SK-N-SH treated with all-trans-retinoic acid at 6 μM for 48 hours (cell line): ENCODE measurements around the gene INAFM1.

Source experiments
- ATAC-seq: fragments of 200-7000 bp; cut with Tn5 transposase; 3 replicates; pipeline ENCODE4 v1.9.1; 2020; ENCODE audit warnings: mild to moderate bottlenecking, moderate library complexity
- ARNTL ChIP-seq: fragments of 450-650 bp; formaldehyde crosslinking; IDR thresholded peaks from 2 replicates; pipeline ENCODE4 v1.5.0; 2020; ENCODE audit warnings: low read depth, mild to moderate bottlenecking, moderate library complexity, borderline replicate concordance
- CSDC2 ChIP-seq: fragments of 250-450 bp; sonication (Bioruptor Pico); IDR thresholded peaks from 2 replicates; pipeline ENCODE4 v1.5.0; 2020; ENCODE audit warnings: mild to moderate bottlenecking, moderate library complexity
- ESRRG ChIP-seq: fragments of 250-450 bp; sonication (Bioruptor Pico); IDR thresholded peaks from 2 replicates; pipeline ENCODE4 v1.6.1; 2021; ENCODE audit warnings: mild to moderate bottlenecking
- GLIS3 ChIP-seq: fragments of 250-450 bp; sonication (Bioruptor Pico); IDR thresholded peaks from 2 replicates; pipeline ENCODE4 v1.5.0; 2020; ENCODE audit warnings: mild to moderate bottlenecking, moderate library complexity
- ISL1 ChIP-seq: fragments of 250-450 bp; sonication (Bioruptor Pico); IDR thresholded peaks from 2 replicates; pipeline ENCODE4 v2.1.2; 2022; ENCODE audit warnings: mild to moderate bottlenecking, moderate library complexity
- OSR1 ChIP-seq: fragments of 250-450 bp; sonication (Bioruptor Pico); IDR thresholded peaks from 2 replicates; pipeline ENCODE4 v1.8.0; 2022; ENCODE audit warnings: moderate library complexity, mild to moderate bottlenecking, inconsistent platforms
- PPARA ChIP-seq: fragments of 250-450 bp; sonication (Bioruptor Pico); IDR thresholded peaks from 2 replicates; pipeline ENCODE4 v1.5.0; 2020; ENCODE audit warnings: mild to moderate bottlenecking, borderline replicate concordance
- RARB ChIP-seq: fragments of 250-450 bp; sonication (Bioruptor Pico); IDR thresholded peaks from 2 replicates; pipeline ENCODE4 v1.8.0; 2021; ENCODE audit warnings: mild to moderate bottlenecking, moderate library complexity
- SNAI2 ChIP-seq: fragments of 250-450 bp; sonication (Bioruptor Pico); IDR thresholded peaks from 2 replicates; pipeline ENCODE4 v1.5.0; 2020; ENCODE audit warnings: mild to moderate bottlenecking, moderate library complexity
- TCF4 ChIP-seq: fragments of 250-450 bp; sonication (Bioruptor Pico); IDR thresholded peaks from 2 replicates; pipeline ENCODE4 v1.8.0; 2021; ENCODE audit warnings: mild to moderate bottlenecking, moderate library complexity, borderline replicate concordance
- TOX ChIP-seq: fragments of 250-450 bp; sonication (Bioruptor Pico); IDR thresholded peaks from 2 replicates; pipeline ENCODE4 v1.8.0; 2021; ENCODE audit warnings: mild to moderate bottlenecking, moderate library complexity, borderline replicate concordance
- ZFP3 ChIP-seq: fragments of 250-450 bp; sonication (Bioruptor Pico); IDR thresholded peaks from 2 replicates; pipeline ENCODE4 v1.5.0; 2020; ENCODE audit warnings: mild to moderate bottlenecking, moderate library complexity
- ZFP30 ChIP-seq: fragments of 450-650 bp; formaldehyde crosslinking; IDR thresholded peaks from 2 replicates; pipeline ENCODE4 v1.5.0; 2022; ENCODE audit warnings: mild to moderate bottlenecking, moderate library complexity
- ZNF565 ChIP-seq: fragments of 450-650 bp; formaldehyde crosslinking; conservative IDR thresholded peaks from 2 replicates; pipeline ENCODE4 v1.5.0; 2020; ENCODE audit warnings: low read depth, mild to moderate bottlenecking, moderate library complexity
- ZNF70 ChIP-seq: fragments of 450-650 bp; formaldehyde crosslinking; IDR thresholded peaks from 2 replicates; pipeline ENCODE4 v1.5.0; 2020; ENCODE audit warnings: mild to moderate bottlenecking, moderate library complexity
- ZNF8 ChIP-seq: fragments of 450-650 bp; formaldehyde crosslinking; IDR thresholded peaks from 2 replicates; pipeline ENCODE4 v1.5.0; 2020; ENCODE audit warnings: mild to moderate bottlenecking, moderate library complexity
- TF ChIP-seq, protein P1 (sequence below): fragments of 250-450 bp; sonication (Bioruptor Pico); IDR thresholded peaks from 2 replicates; pipeline ENCODE4 v1.8.0; 2021; ENCODE audit warnings: low read depth, mild to moderate bottlenecking, moderate library complexity, borderline replicate concordance
- TF ChIP-seq, protein P2 (sequence below): fragments of 250-450 bp; sonication (Bioruptor Pico); IDR thresholded peaks from 2 replicates; pipeline ENCODE4 v1.8.0; 2020; ENCODE audit warnings: mild to moderate bottlenecking, moderate library complexity, borderline replicate concordance
- TF ChIP-seq, protein P3 (sequence below): fragments of 250-450 bp; sonication (Bioruptor Pico); IDR thresholded peaks from 2 replicates; pipeline ENCODE4 v1.5.0; 2020; ENCODE audit warnings: mild to moderate bottlenecking, moderate library complexity
- TF ChIP-seq, protein P4 (sequence below): fragments of 250-450 bp; sonication (Bioruptor Pico); IDR thresholded peaks from 2 replicates; pipeline ENCODE4 v1.5.1; 2020; ENCODE audit warnings: low read depth, mild to moderate bottlenecking, moderate library complexity
- TF ChIP-seq, protein P5 (sequence below): fragments of 250-450 bp; sonication (Bioruptor Pico); IDR thresholded peaks from 2 replicates; pipeline ENCODE4 v1.5.1; 2021; ENCODE audit warnings: mild to moderate bottlenecking, moderate library complexity

Gene INAFM1

DNA sequence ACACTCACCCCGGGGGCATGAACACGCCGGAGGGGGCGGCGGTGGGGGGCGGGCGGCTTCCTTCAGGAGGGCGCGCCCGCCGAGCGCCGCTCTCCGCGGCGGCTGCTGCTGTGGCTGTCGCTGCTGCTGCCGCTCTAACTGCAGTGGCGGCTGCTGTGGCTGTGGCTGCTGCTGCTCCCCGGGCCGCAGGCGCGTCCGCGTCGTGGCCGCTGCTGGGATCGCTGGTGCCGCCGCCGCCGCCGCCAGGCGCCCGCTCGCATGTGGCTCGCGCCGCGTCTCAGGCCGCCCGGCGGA is 43.8 kb upstream of the INAFM1 start, which contains the start of gene BBC3:
Gene BBC3 (minus strand): TSS at position 279 of the 294 bp plus-strand sequence. CDS start 2,768 bp downstream, outside the sequence.
- TF ChIP-seq ISL1 (CRISPR knock-in tag) (no peak), ARNTL (CRISPR knock-in tag) (no peak), TOX (CRISPR knock-in tag) (no peak), ESRRG (CRISPR knock-in tag) (no peak), CSDC2 (CRISPR knock-in tag) (no peak)
- TF ChIP-seq, all 23 proteins: peak for 0
- no peak for ATAC-seq

DNA sequence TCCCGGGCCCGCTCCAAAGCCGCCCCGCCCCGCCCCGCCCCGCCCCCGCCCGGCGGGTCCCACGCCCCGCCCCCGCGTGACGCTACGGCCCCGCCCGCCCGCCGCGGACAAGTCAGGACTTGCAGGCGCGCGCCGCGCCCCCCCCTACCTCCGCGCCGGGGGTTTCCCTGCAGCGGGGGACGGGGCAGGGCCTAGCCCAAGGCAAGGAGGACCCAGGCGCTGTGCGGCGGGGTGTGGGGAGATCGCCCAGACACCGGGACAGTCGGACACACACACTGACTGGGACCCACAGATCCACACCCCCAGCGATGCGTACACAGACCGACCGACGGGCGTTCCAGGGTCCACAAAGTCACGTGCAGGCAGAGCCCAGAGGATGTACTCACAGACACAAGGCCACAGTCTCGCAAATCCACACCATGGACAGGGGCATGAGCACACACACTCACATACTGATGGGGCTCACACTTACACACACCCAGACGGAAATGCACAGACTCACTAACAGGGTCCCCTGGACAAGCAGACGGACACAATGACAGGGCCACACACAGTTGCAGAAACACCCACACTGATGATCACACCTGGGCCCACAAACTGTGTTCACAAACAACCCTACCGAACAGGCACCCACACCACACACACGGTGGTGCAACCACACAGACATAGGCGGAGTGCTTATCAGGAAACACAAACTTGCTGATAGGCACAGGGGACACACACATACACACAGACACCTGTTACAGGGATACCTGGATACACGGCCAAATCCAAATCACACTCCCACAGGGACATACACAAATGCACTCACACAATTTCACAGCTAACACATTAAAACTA is 43.2 kb upstream of the INAFM1 start:
- peak; percentile 32 for ATAC-seq
- TF ChIP-seq ESRRG (CRISPR knock-in tag) (no peak), PPARA (no peak), ARNTL (CRISPR knock-in tag) (no peak), ZFP3 (CRISPR knock-in tag) (peak; percentile 64; the same call in 1 of the 2 replicates), RARB (CRISPR knock-in tag) (no peak), ZFP30 (CRISPR knock-in tag) (no peak), CSDC2 (CRISPR knock-in tag) (peak; percentile 87), TOX (CRISPR knock-in tag) (no peak), ZNF8 (CRISPR knock-in tag) (no peak)
- TF ChIP-seq, protein P1, sequence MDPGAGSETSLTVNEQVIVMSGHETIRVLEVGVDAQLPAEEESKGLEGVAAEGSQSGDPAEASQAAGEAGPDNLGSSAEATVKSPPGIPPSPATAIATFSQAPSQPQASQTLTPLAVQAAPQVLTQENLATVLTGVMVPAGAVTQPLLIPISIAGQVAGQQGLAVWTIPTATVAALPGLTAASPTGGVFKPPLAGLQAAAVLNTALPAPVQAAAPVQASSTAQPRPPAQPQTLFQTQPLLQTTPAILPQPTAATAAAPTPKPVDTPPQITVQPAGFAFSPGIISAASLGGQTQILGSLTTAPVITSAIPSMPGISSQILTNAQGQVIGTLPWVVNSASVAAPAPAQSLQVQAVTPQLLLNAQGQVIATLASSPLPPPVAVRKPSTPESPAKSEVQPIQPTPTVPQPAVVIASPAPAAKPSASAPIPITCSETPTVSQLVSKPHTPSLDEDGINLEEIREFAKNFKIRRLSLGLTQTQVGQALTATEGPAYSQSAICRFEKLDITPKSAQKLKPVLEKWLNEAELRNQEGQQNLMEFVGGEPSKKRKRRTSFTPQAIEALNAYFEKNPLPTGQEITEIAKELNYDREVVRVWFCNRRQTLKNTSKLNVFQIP: no peak
- TF ChIP-seq, protein P2, sequence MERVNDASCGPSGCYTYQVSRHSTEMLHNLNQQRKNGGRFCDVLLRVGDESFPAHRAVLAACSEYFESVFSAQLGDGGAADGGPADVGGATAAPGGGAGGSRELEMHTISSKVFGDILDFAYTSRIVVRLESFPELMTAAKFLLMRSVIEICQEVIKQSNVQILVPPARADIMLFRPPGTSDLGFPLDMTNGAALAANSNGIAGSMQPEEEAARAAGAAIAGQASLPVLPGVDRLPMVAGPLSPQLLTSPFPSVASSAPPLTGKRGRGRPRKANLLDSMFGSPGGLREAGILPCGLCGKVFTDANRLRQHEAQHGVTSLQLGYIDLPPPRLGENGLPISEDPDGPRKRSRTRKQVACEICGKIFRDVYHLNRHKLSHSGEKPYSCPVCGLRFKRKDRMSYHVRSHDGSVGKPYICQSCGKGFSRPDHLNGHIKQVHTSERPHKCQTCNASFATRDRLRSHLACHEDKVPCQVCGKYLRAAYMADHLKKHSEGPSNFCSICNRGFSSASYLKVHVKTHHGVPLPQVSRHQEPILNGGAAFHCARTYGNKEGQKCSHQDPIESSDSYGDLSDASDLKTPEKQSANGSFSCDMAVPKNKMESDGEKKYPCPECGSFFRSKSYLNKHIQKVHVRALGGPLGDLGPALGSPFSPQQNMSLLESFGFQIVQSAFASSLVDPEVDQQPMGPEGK: no peak
- TF ChIP-seq, protein P3, sequence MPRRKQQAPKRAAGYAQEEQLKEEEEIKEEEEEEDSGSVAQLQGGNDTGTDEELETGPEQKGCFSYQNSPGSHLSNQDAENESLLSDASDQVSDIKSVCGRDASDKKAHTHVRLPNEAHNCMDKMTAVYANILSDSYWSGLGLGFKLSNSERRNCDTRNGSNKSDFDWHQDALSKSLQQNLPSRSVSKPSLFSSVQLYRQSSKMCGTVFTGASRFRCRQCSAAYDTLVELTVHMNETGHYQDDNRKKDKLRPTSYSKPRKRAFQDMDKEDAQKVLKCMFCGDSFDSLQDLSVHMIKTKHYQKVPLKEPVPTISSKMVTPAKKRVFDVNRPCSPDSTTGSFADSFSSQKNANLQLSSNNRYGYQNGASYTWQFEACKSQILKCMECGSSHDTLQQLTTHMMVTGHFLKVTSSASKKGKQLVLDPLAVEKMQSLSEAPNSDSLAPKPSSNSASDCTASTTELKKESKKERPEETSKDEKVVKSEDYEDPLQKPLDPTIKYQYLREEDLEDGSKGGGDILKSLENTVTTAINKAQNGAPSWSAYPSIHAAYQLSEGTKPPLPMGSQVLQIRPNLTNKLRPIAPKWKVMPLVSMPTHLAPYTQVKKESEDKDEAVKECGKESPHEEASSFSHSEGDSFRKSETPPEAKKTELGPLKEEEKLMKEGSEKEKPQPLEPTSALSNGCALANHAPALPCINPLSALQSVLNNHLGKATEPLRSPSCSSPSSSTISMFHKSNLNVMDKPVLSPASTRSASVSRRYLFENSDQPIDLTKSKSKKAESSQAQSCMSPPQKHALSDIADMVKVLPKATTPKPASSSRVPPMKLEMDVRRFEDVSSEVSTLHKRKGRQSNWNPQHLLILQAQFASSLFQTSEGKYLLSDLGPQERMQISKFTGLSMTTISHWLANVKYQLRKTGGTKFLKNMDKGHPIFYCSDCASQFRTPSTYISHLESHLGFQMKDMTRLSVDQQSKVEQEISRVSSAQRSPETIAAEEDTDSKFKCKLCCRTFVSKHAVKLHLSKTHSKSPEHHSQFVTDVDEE: no peak
- TF ChIP-seq, all 23 proteins: peak for 2

DNA sequence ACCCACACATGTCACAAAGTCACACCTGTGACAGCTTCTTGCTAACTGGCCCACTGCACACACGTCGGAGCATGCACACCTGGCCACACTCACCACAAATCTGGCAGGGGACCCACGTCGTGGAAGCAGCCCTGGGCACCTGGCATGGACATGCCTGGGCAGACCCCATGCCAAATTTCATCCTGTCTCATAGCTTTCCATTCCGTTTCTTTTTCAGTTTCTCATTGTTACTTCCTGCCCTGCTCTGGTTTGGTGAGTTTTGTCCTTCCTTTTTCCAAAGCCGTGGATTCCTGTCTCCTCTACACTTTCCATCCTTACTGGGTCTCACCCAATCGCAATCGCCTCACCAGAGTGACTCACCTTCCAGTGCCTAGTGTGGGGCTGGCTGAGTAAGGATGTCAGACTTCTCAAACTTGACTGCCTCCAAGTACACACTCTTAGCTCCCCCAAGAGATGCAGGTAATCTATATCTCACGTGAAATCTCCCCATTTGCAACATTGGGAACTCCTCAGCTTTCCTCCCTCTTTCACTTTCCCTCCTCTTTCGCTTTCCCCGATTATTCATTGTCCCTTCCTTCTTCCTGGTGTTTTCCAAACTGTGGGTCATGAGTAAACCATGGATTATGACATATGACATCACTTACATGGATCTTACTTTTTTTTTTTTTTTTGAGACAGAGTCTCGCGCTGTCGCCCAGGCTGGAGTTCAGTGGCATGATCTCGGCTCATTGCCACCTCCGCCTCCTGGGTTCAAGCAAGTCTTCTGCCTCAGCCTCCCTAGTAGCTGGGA is 42.1 kb upstream of the INAFM1 start:
- peak; percentile 5 for ATAC-seq
- TF ChIP-seq, protein P3: no peak
- TF ChIP-seq GLIS3 (CRISPR knock-in tag): no peak
- no peak for TF ChIP-seq ZNF565 (CRISPR knock-in tag)
- TF ChIP-seq PPARA: no peak
- TF ChIP-seq ZNF70 (CRISPR knock-in tag): no peak
- no peak for TF ChIP-seq TCF4
- TF ChIP-seq, protein P4, sequence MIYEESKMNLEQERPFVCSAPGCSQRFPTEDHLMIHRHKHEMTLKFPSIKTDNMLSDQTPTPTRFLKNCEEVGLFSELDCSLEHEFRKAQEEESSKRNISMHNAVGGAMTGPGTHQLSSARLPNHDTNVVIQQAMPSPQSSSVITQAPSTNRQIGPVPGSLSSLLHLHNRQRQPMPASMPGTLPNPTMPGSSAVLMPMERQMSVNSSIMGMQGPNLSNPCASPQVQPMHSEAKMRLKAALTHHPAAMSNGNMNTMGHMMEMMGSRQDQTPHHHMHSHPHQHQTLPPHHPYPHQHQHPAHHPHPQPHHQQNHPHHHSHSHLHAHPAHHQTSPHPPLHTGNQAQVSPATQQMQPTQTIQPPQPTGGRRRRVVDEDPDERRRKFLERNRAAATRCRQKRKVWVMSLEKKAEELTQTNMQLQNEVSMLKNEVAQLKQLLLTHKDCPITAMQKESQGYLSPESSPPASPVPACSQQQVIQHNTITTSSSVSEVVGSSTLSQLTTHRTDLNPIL (CRISPR knock-in tag): no peak
- no peak for TF ChIP-seq ZFP3 (CRISPR knock-in tag)
- TF ChIP-seq OSR1 (CRISPR knock-in tag): no peak
- no peak for TF ChIP-seq ESRRG (CRISPR knock-in tag)
- TF ChIP-seq TOX (CRISPR knock-in tag): no peak
- no peak for TF ChIP-seq SNAI2
- TF ChIP-seq, protein P1: no peak
- TF ChIP-seq, protein P5, sequence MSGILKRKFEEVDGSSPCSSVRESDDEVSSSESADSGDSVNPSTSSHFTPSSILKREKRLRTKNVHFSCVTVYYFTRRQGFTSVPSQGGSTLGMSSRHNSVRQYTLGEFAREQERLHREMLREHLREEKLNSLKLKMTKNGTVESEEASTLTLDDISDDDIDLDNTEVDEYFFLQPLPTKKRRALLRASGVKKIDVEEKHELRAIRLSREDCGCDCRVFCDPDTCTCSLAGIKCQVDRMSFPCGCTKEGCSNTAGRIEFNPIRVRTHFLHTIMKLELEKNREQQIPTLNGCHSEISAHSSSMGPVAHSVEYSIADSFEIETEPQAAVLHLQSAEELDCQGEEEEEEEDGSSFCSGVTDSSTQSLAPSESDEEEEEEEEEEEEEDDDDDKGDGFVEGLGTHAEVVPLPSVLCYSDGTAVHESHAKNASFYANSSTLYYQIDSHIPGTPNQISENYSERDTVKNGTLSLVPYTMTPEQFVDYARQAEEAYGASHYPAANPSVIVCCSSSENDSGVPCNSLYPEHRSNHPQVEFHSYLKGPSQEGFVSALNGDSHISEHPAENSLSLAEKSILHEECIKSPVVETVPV: no peak
- no peak for TF ChIP-seq CSDC2 (CRISPR knock-in tag)
